ENCODE data around the gene THBS1.

THBS1 gene

GRCh38 chr15:39609166-39609916 is 28.5 kb downstream of the THBS1 start:
- DNase-seq = no peak

- DNase-seq = no peak
Measured at GRCh38 chr15:39610665-39611064, 29.8 kb downstream of the THBS1 start.

- no peak for DNase-seq
Measured at GRCh38 chr15:39613271-39613670, 32.4 kb downstream of the THBS1 start.

GRCh38 chr15:39613861-39614260 is 33.0 kb downstream of the THBS1 start:
- DNase-seq = no peak

GRCh38 chr15:39616731-39617455 is 36.0 kb downstream of the THBS1 start:
- no peak for DNase-seq

GRCh38 chr15:39618063-39618823 is 37.4 kb downstream of the THBS1 start:
- no peak for DNase-seq

- no peak for DNase-seq
Measured at GRCh38 chr15:39621210-39621609, 40.3 kb downstream of the THBS1 start.

GRCh38 chr15:39621976-39622375 is 41.1 kb downstream of the THBS1 start:
- no peak for DNase-seq

GRCh38 chr15:39622660-39623516 is 42.0 kb downstream of the THBS1 start:
- DNase-seq = no peak

- no peak for DNase-seq
Measured at GRCh38 chr15:39623529-39623931, 42.7 kb downstream of the THBS1 start.

- DNase-seq = no peak
Measured at GRCh38 chr15:39624806-39625205, 43.9 kb downstream of the THBS1 start.

GRCh38 chr15:39625451-39625850 is 44.6 kb downstream of the THBS1 start:
- no peak for DNase-seq

- no peak for DNase-seq
Measured at GRCh38 chr15:39625856-39626255, 45.0 kb downstream of the THBS1 start.

GRCh38 chr15:39627451-39628143 is 46.7 kb downstream of the THBS1 start:
- DNase-seq = no peak

- no peak for DNase-seq
Measured at GRCh38 chr15:39628144-39628508, 47.2 kb downstream of the THBS1 start.

- DNase-seq = no peak
Measured at GRCh38 chr15:39628546-39629257, 47.8 kb downstream of the THBS1 start.

- DNase-seq = no peak
Measured at GRCh38 chr15:39629371-39629770, 48.5 kb downstream of the THBS1 start.

GRCh38 chr15:39629906-39630305 is 49.0 kb downstream of the THBS1 start:
- DNase-seq = peak; percentile 3

- DNase-seq = no peak
Measured at GRCh38 chr15:39631357-39631756, 50.5 kb downstream of the THBS1 start.

- no peak for DNase-seq
Measured at GRCh38 chr15:39638041-39638440, 57.2 kb downstream of the THBS1 start.

- no peak for DNase-seq
Measured at GRCh38 chr15:39639037-39639436, 58.2 kb downstream of the THBS1 start.

GRCh38 chr15:39640665-39641064 is 59.8 kb downstream of the THBS1 start:
- DNase-seq = no peak
